Inflammatory macrophage treated with lipopolysaccharide for 4 hours (primary cell): ENCODE data around the gene HSD17B3.
"Not testable (repeated sequence)": the region's sequence is repeated elsewhere in the genome, so short reads cannot be mapped to it uniquely, and the experiment has no call there.

Source experiments
- DNase-seq: peaks from one replicate; pipeline ENCODE4 v3.0.0-alpha.2; 2020

Gene HSD17B3

DNA sequence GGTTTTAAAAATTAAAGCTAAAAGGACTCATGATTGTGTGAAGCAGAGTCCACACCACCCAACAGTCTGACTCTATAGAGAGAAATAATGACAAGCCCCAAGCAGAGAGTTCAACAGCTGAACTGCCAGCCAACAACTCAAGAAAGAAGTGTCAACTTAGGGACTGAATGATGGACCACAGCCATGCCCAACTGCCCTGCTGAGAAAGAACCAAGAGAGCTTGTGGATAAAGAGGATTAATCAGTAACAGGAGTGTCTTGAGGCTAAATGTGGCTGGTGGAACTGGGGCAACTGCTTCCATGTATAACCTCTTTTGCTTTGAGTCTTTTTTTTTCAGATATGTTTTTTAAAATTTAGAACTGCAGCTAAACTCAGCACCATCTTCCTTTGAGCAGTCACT is 109.3 kb downstream of the HSD17B3 start:
- DNase-seq: no peak

DNA sequence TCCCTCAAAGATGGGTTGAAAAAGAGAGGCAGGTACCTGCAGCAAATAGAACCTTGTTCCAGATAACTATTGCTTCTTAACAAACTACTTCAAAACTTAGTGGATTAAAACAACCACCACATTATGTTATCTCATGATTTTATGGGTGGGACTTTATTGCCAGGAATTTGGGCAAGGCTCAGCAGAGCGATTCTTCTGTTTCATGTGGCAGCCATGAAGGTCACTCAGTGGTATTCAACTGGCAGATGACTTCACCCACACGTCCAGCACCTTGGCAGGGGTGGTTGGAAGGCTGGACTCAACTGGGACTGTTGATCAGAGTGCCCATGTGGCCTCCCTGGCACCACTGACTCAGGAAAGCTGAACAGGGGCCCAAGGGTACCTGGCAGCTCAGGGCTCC is 112.0 kb downstream of the HSD17B3 start:
- no peak for DNase-seq

DNA sequence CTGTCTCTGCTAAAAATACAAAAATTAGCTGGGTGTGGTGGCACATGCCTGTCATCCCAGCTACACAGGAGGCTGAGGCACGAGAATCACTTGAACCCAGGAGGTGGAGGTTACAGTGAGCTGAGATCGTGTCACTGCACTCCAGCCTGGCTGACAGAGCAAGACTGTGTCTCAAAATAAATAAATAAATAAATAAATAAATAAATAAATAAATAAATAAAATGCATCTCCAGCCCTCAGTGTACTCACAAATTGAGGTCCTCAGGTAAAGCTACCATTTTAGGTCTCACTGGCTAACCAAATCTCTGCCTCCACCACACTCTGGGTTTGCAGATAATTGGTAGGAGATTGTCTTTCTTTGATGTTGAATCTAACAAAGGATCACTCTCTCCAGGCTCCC is 112.4 kb downstream of the HSD17B3 start:
- DNase-seq: not testable (repeated sequence)

GRCh38 chr9:96188571-96188970 is 113.4 kb downstream of the HSD17B3 start:
- no peak for DNase-seq

DNA sequence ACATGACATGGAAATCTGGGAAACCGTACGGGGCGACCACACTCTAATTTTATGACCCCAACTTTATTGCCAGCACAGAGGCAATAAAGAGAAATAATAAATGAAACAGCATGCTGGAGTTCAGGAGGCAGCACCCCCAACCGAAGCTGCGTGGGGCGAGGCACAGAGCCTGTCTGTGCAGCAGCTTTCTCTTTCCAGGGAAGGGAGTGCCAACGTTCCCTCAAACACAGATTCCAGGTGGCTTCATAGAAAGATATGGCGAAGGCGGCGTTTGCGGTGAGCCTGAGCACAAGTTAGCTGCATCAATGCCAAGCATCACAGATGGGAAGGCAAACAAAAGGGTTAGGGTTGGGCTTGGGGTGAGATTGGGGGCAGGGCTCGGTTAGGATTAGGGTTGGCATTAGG is 114.8 kb downstream of the HSD17B3 start:
- no peak for DNase-seq

DNA sequence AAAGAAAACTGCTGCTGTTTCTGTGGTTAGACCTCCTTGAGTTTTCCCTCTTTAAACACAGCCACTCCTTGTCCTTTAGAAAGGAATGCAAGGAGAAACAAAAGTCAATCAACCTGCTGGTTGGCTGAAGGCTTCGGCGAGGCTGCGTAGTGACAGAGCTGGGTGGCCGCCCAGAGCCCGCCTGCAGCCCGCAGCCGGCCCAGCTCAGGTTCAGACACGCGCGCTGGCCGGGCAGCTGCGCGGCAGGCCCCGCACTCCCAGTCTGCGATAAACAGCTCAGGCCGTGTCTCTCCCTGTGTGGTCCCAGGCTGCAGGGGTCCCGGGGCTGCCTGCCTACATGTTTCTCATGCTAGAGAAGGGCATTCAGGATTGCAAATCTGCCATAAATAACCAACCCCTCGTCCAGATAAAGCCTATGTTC is 115.4 kb downstream of the HSD17B3 start:
- DNase-seq: no peak

GRCh38 chr9:96185518-96186156 is 116.3 kb downstream of the HSD17B3 start:
- no peak for DNase-seq
